Loucy (cell line): ENCODE results near the gene NOL4.

Experiments used
- H2AFZ ChIP-seq: fragments of 200-600 bp; sonication (generic); 2 replicates; pipeline ENCODE4 v1.6.0; 2016; ENCODE audit warnings: antibody characterized with exemption, mild to moderate bottlenecking, low read length, moderate library complexity
- H3F3A ChIP-seq: fragments of 200-600 bp; 2 replicates; pipeline ENCODE4 v1.6.0; 2016; ENCODE audit warnings: antibody characterized with exemption, low read depth, mild to moderate bottlenecking
- H3K27me3 ChIP-seq: fragments of 200-600 bp; sonication (generic); 2 replicates; pipeline ENCODE4 v1.6.1; 2014; ENCODE audit warnings: low read length, mild to moderate bottlenecking; ENCODE audit not compliant: insufficient read depth, poor library complexity, severe bottlenecking
- H3K36me3 ChIP-seq: fragments of 200-600 bp; sonication (generic); 2 replicates; pipeline ENCODE4 v1.6.1; 2016; ENCODE audit warnings: low read length; ENCODE audit not compliant: insufficient read depth
- H3K4me1 ChIP-seq: fragments of 200-600 bp; sonication (generic); 2 replicates; pipeline ENCODE4 v1.5.1; 2014; ENCODE audit warnings: low read length, mild to moderate bottlenecking; ENCODE audit not compliant: insufficient read depth, poor library complexity, severe bottlenecking
- H3K4me2 ChIP-seq: fragments of 200-600 bp; sonication (generic); 2 replicates; pipeline ENCODE4 v1.6.0; 2014; ENCODE audit warnings: antibody characterized with exemption, low read length, low read depth, mild to moderate bottlenecking; ENCODE audit not compliant: poor library complexity, severe bottlenecking
- H3K4me3 ChIP-seq: fragments of 200-600 bp; sonication (generic); 2 replicates; pipeline ENCODE4 v1.5.1; 2014; ENCODE audit warnings: low read length, mild to moderate bottlenecking, mixed read lengths; ENCODE audit not compliant: poor library complexity, severe bottlenecking
- H3K79me2 ChIP-seq: fragments of 200-600 bp; sonication (generic); 2 replicates; pipeline ENCODE4 v1.6.1; 2014; ENCODE audit warnings: low read length; ENCODE audit not compliant: insufficient read depth
- H3K9ac ChIP-seq: fragments of 200-600 bp; sonication (generic); 2 replicates; pipeline ENCODE4 v1.6.0; 2014; ENCODE audit warnings: mild to moderate bottlenecking, low read depth, low read length, moderate library complexity; ENCODE audit not compliant: poor library complexity, severe bottlenecking
- H3K9me2 ChIP-seq: fragments of 200-600 bp; sonication (generic); replicated peaks from 2 replicates; pipeline ENCODE4 v1.6.1; 2016; ENCODE audit warnings: low read depth, low read length, mixed read lengths
- H3K9me3 ChIP-seq: fragments of 200-600 bp; sonication (generic); 2 replicates; pipeline ENCODE4 v1.6.1; 2014; ENCODE audit warnings: mild to moderate bottlenecking, antibody characterized with exemption, low read length, low read depth; ENCODE audit not compliant: insufficient read depth
- H4K20me1 ChIP-seq: fragments of 200-600 bp; sonication (generic); 2 replicates; pipeline ENCODE4 v1.6.0; 2014; ENCODE audit warnings: antibody characterized with exemption, low read length, mild to moderate bottlenecking; ENCODE audit not compliant: insufficient read depth, poor library complexity, severe bottlenecking
- CTCF ChIP-seq: fragments of 200-600 bp; sonication (generic); conservative IDR thresholded peaks from 2 replicates; pipeline ENCODE4 v1.5.1; 2014; ENCODE audit warnings: mild to moderate bottlenecking, antibody characterized with exemption, low read length
- EZH2phosphoT487 ChIP-seq: fragments of 200-600 bp; IDR thresholded peaks from 2 replicates; pipeline ENCODE4 v1.6.1; 2018; ENCODE audit warnings: antibody characterized with exemption, mild to moderate bottlenecking, moderate library complexity, borderline replicate concordance

NOL4 gene

GRCh38 chr18:34258176-34258575, 33.5 kb upstream of the NOL4 start:
- Histone ChIP-seq H3K4me3 (no peak overlapping the region), H3K9ac (no peak overlapping the region), H3K9me2 (no peaks in the 10 kb centered on the region), H3F3A (no peaks in the 10 kb centered on the region), H3K9me3 (no peaks in the 10 kb centered on the region), H3K4me2 (no peak overlapping the region), H4K20me1 (no peaks in the 10 kb centered on the region), H2AFZ (no peak overlapping the region), H3K79me2 (no peaks in the 10 kb centered on the region), H3K36me3 (no peaks in the 10 kb centered on the region), H3K27me3 (no peaks in the 10 kb centered on the region), H3K4me1 (no peaks in the 10 kb centered on the region)
- TF ChIP-seq CTCF (no peak), EZH2phosphoT487 (no peak)

- H3K36me3 ChIP-seq = no peaks in the 10 kb centered on the region
- no peak overlapping the region for H3K9ac ChIP-seq
- no peaks in the 10 kb centered on the region for H4K20me1 ChIP-seq
- no peaks in the 10 kb centered on the region for H3K9me2 ChIP-seq
- no peaks in the 10 kb centered on the region for H3K4me1 ChIP-seq
- no peak overlapping the region for H3K4me2 ChIP-seq
- no peak for TF ChIP-seq EZH2phosphoT487
- TF ChIP-seq CTCF = no peak
- H3K4me3 ChIP-seq = no peak overlapping the region
- peaks cover 2% of the 10 kb centered on the region; the same call in 1 of the 2 replicates for H3K9me3 ChIP-seq
- H3K79me2 ChIP-seq = no peaks in the 10 kb centered on the region
- no peak overlapping the region for H2AFZ ChIP-seq
- no peaks in the 10 kb centered on the region for H3F3A ChIP-seq
- no peaks in the 10 kb centered on the region for H3K27me3 ChIP-seq
Measured at GRCh38 chr18:34251919-34252318, 27.2 kb upstream of the NOL4 start.

- no peaks in the 10 kb centered on the region for H3K27me3 ChIP-seq
- H3F3A ChIP-seq = no peaks in the 10 kb centered on the region
- H2AFZ ChIP-seq = no peak overlapping the region
- H3K9me2 ChIP-seq = no peaks in the 10 kb centered on the region
- no peaks in the 10 kb centered on the region for H3K79me2 ChIP-seq
- H3K4me2 ChIP-seq = no peak overlapping the region
- H3K36me3 ChIP-seq = no peaks in the 10 kb centered on the region
- H3K4me3 ChIP-seq = no peak overlapping the region
- no peak overlapping the region for H3K9ac ChIP-seq
- TF ChIP-seq EZH2phosphoT487 (no peak), CTCF (no peak)
- H3K4me1 ChIP-seq = no peaks in the 10 kb centered on the region
- peaks cover 2% of the 10 kb centered on the region; the same call in 1 of the 2 replicates for H3K9me3 ChIP-seq
- no peaks in the 10 kb centered on the region for H4K20me1 ChIP-seq
Measured at GRCh38 chr18:34248727-34249126, 24.0 kb upstream of the NOL4 start.
